Activated T-cell treated with anti-CD3 and anti-CD28 coated beads for 24 hours (primary cell): Measurements from ENCODE around the gene SORT1.
"Not testable (repeated sequence)": the region's sequence is repeated elsewhere in the genome, so short reads cannot be mapped to it uniquely, and the experiment has no call there.

Experiments used
- DNase-seq: peaks from one replicate; pipeline ENCODE4 v3.0.0-alpha.2; 2020; ENCODE audit warnings: low read depth

SORT1 gene

DNA sequence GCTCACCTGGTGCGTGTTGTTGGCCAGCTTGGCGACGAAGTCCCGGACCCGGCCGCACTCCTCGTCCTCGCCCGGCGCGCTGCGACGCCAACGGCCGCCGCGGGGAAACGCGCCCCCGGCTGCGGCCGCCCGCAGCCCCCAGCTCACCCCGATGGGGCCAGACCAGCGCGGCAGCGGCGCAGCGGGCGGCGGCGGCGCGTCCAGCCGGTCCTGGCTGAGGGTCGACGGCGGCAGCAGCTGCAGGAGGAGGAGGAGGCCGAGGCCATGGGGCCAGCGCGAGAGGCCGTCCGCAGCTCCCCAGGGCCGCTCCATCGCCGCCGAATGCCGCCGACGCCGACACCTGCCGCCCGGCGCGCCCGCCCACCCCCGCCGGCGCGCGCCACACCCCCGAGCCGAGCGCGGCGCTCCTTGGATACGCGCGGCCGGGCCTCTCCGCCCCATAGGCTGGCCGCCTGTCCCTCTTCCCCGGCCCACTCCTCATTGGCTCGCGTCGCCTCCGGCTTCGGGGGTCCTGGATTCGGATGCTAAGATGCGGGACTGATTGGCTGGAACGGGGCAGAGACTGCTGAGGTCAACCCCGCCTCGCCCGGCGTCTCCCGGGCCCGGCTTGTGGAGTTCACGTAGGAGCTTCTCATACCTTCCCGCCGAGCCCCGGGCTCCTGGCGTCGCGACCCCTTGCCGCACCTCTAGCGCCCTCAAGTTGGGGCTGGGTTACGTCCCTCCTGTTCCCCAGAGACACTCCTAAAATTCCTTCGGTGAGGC, at the start of gene SORT1:
TSS of gene SORT1 (minus strand) at position 338 of the 762 bp plus-strand sequence. CDS start at position 312, 26 bp downstream.
- DNase-seq, result peak; percentile 55

GRCh38 chr1:109445949-109446695, 48.4 kb upstream of the SORT1 start:
- not testable (repeated sequence) for DNase-seq

DNA sequence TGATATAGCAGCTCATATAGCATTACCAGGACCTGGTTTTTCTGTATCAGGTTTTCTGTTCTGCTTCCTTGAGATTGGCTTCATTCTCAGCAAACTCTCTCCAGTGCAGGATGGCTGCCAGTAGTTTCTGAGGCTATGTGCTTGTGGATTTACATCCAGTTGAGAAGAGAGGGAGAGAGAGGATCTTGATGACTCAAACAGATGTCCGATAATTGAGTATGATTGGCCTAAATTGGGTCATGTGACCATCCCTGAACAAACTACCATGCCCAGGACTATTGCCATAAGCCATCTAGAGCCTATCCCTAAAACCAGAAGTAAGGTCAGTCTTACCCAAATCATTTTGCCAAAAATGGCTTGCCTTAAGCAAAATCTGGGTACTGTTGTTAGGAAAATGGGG, 46.6 kb upstream of the SORT1 start:
- no peak for DNase-seq

DNA sequence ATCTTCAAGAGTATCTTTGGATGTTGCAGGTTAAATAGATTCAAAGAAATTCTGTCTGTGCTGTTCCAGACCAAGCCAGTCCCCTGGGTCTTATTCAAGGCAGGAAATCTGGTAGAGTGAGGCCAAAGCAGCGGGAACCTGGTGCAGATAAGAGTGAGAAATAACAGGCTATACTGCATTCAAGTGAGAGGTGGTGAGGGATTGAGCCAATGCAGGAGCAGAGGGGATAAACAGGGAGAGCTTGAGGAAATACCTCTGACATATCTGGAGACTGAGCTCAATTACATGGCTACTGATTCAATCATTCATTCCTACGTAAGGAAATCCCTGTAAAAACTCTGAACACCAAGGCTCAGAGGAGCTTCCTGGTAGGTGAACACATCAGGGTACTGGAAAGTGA, 45.8 kb upstream of the SORT1 start:
- no peak for DNase-seq

DNA sequence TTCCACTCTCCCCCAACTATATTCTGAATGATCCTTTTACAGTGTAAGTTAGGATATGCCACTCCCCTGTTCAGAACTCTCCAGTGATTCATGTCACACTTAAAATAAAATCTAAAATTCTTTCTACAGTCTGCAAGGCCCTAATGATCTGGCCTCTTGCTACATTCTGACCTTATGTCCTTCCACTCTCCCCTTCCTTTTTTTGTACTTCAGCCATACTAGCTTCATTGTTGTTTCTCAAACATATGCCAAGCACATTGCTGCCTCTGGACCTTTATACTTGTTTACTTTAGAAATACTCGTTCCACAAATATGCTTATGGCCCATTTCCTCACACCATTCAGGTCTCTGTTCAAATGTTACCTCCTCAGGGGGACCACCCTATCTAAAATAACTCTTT, 43.4 kb upstream of the SORT1 start:
- no peak for DNase-seq

DNA sequence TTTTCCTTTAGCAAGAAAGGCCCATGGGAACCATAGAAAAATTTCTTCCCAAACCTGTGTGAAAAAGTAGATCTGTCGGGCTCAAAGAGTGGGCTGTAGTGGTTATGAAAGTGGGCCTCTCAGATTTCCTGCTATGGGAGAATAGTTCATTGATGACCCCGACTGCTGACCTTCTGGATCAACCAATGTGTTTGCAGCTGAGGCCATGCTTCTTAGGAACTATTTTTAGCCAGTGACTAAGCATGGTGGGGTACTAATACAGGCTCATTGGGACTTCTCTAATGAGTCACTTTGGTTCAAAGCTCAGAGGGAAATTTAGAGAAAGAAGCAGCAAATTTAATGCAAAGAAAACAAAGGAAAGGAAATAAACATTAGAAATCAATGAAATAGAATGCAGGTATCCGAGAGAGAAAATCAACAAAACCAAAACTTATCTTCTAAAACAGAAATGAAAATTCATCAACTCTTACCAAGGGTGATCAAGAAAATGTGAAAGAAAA, 41.1 kb upstream of the SORT1 start:
- DNase-seq, result no peak

DNA sequence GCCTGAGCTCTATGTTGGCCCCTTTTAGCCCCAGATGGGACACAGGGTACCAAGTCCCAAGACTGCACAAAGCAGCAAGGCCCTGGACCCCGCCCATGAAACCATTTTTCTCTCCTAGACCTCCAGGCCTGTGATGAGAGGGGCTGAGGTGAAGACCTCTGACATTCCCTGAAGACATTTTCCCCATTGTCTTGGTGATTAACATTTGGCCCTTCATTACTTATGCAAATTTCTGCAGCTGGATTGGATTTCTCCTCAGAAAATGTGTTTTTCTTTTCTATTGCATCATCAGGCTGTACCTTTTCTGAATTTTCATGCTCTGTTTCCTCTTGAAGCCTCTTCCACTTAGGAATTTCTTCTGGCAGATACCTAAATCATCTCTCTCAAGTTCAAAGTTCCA, 36.8 kb upstream of the SORT1 start:
- DNase-seq, result no peak

DNA sequence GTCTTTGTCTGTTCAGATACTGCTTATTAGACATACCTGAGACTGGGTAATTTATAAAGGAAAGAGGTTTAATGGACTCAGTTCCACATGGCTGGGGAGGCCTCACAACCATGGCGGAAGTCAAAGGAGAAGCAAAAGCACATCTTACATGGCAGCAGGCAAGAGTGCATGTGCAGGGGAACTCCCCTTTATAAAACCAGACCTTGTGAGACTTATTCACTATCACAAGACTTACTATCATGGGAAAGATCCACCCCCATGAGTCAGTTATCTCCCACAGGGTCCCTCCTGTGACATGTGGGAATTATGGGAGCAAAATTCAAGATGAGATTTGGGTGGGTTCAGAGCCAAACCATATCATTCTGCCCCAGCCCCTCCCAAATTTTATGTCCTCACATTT, 35.6 kb upstream of the SORT1 start:
- DNase-seq, result no peak

GRCh38 chr1:109432336-109432735, 34.6 kb upstream of the SORT1 start:
- DNase-seq, result no peak

DNA sequence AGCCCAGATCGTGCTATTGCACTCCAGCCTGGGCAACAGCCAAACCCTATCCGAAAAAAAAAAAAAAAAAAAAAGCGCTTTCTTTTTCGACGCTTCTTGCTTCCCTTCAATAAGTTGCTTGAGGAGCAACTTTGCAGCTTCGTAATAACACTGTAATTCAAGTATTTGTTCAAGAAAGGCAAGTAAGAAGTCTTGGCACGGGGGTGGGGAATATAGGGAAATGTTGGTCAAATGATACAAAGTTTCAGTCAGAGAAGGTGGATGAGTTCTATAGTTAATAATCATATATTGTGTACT, 29.4 kb upstream of the SORT1 start:
- no peak for DNase-seq

GRCh38 chr1:109426281-109427170, 28.8 kb upstream of the SORT1 start, which contains the start of gene PSMA5:
Gene PSMA5, minus strand, starts transcription at chr1:109426448. Its CDS starts 118 bp downstream, at chr1:109426330.
- DNase-seq, result peak; percentile 93

- no peak for DNase-seq
These were observed 27.9 kb upstream of the SORT1 start for GRCh38 chr1:109425391-109426280.

- no peak for DNase-seq
These were observed 25.8 kb upstream of the SORT1 start for GRCh38 chr1:109423498-109423897.

DNA sequence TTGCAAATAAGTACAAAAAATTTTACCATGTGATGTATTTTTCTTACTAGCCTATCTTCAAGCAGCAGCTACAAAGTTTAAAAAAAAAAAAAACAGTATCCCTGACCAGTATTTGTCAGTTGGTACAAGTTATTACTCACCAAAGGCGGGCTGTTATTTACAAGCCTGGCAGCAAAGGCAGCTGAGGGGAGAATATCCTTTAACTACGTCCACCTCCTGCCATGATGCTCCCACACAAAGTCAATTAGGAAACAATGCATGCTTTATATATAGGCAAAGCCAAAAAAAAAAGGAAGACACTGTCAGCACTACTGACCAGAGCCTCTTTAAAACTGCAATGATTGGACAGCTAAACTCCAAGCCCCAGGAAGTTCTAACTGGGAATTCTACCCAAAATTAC, 14.8 kb upstream of the SORT1 start:
- no peak for DNase-seq

- DNase-seq, result no peak
These were observed 7.1 kb upstream of the SORT1 start for GRCh38 chr1:109404838-109405237.

GRCh38 chr1:109402025-109402424, 4.3 kb upstream of the SORT1 start:
- no peak for DNase-seq

GRCh38 chr1:109400035-109400655, 2.4 kb upstream of the SORT1 start:
- DNase-seq, result no peak

DNA sequence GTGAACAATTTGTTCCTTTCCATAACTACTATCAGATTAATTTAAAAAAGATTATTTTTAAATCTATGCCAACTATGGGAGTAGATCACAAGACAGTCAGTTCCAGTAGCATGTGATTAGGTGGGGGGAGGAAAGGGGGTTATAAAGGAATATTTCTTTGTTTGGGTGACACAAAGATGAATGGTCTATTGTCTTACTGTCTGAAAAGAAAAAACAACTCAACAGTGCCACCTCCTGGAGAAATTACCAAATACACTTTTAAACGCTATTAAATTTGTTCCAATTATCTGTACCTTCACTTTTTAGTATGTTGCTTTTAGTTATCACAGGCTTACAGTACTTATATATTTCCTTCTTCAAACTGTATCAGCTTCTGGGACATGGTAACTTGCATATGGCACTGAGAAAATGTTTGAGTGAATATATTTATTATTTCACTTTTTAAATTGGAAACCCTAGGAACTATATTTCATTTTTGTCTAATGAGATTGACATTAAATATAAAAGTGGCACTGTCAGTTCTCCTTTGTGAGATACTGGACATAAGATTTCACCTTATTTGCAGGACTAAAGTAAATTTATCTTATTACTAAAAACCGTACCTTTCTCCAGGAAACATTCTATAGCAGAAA, 1.7 kb upstream of the SORT1 start:
- DNase-seq, result no peak

GRCh38 chr1:109398343-109399225, 866 bp upstream of the SORT1 start:
- no peak for DNase-seq
